SU-DHL-6 (cell line): ENCODE measurements around the gene CYSLTR1.
"Not testable (repeated sequence)": the region's sequence is repeated elsewhere in the genome, so short reads cannot be mapped to it uniquely, and the experiment has no call there.

Experiments used
- H2AFZ ChIP-seq: fragments of 200-600 bp; sonication (generic); 2 replicates; pipeline ENCODE4 v1.6.1; 2014; ENCODE audit warnings: low read depth, mild to moderate bottlenecking, moderate library complexity, mixed read lengths, antibody characterized with exemption, low read length; ENCODE audit not compliant: severe bottlenecking
- H3F3A ChIP-seq: fragments of 200-600 bp; shearing (Covaris generic); 2 replicates; pipeline ENCODE4 v1.6.0; 2016; ENCODE audit warnings: antibody characterized with exemption, mild to moderate bottlenecking; ENCODE audit not compliant: insufficient read depth
- H3K27ac ChIP-seq: fragments of 200-600 bp; sonication (generic); 2 replicates; pipeline ENCODE4 v1.5.1; 2016; ENCODE audit warnings: low read depth, mild to moderate bottlenecking, low read length, moderate library complexity, mixed read lengths
- H3K27me3 ChIP-seq: fragments of 200-600 bp; sonication (generic), shearing (Covaris generic); 2 replicates; pipeline ENCODE4 v1.6.0; 2014; ENCODE audit warnings: mild to moderate bottlenecking, low read length
- H3K36me3 ChIP-seq: fragments of 200-600 bp; sonication (generic); 2 replicates; pipeline ENCODE4 v1.6.1; 2014; ENCODE audit warnings: mild to moderate bottlenecking, low read length, mixed read lengths
- H3K4me2 ChIP-seq: fragments of 300-600, 200-600 bp; shearing (Covaris generic), sonication (generic); 2 replicates; pipeline ENCODE4 v1.6.0; 2014; ENCODE audit warnings: low read length, low read depth, mild to moderate bottlenecking; ENCODE audit not compliant: poor library complexity, severe bottlenecking
- H3K4me3 ChIP-seq: fragments of 200-600 bp; sonication (generic); 2 replicates; pipeline ENCODE4 v1.5.1; 2014; ENCODE audit warnings: antibody characterized with exemption, low read length, mild to moderate bottlenecking, mixed read lengths; ENCODE audit not compliant: insufficient read depth, poor library complexity, severe bottlenecking
- H3K79me2 ChIP-seq: fragments of 200-600 bp; sonication (generic); 2 replicates; pipeline ENCODE4 v1.6.1; 2014; ENCODE audit warnings: mild to moderate bottlenecking, low read length, moderate library complexity; ENCODE audit not compliant: insufficient read depth
- H3K9ac ChIP-seq: fragments of 200-600 bp; sonication (generic); 2 replicates; pipeline ENCODE4 v1.7.0; 2014; ENCODE audit warnings: mild to moderate bottlenecking, low read length
- H3K9me2 ChIP-seq: fragments of 200-600 bp; sonication (generic); replicated peaks from 2 replicates; pipeline ENCODE4 v1.6.1; 2014; ENCODE audit warnings: low read length; ENCODE audit not compliant: insufficient read depth
- H3K9me3 ChIP-seq: fragments of 200-600 bp; sonication (generic); 2 replicates; pipeline ENCODE4 v1.6.1; 2014; ENCODE audit warnings: low read length, mixed read lengths; ENCODE audit not compliant: insufficient read depth
- H4K20me1 ChIP-seq: fragments of 200-600 bp; sonication (generic); 2 replicates; pipeline ENCODE4 v1.6.1; 2014; ENCODE audit warnings: low read depth, mild to moderate bottlenecking, antibody characterized with exemption, low read length, moderate library complexity, mixed read lengths
- CTCF ChIP-seq: fragments of 200-600 bp; sonication (generic); IDR thresholded peaks from one replicate; pipeline ENCODE4 v1.5.1; 2017; ENCODE audit warnings: antibody characterized with exemption, mild to moderate bottlenecking, low read length, moderate library complexity; ENCODE audit not compliant: insufficient read depth, poor library complexity, severe bottlenecking
- EZH2phosphoT487 ChIP-seq: fragments of 200-600 bp; sonication (generic), shearing (Covaris generic); conservative IDR thresholded peaks from 2 replicates; pipeline ENCODE4 v1.6.1; 2018; ENCODE audit warnings: mild to moderate bottlenecking, antibody characterized with exemption, low read length, moderate library complexity, mixed read lengths

The CYSLTR1 gene

DNA sequence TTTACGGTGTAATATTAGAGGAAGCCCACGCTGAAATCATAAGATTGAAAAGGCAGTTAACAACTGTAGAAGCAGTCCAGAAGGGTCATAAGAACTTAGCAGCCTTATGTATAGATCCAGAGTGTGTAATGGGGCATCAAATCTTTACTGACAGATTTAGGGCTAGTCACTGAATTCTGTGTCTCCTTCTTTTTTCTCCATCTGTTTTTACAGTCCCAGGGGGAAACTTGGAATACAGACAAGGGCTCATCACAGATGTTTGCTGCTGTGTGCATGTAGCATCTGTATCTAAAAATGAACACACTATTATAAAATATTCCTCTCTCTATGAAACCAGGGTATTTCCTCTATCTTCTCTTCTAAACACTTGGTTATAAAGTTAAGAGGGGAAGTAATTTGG, 43.9 kb downstream of the CYSLTR1 start:
- H3K27ac ChIP-seq, result no peak overlapping the region
- H3K9ac ChIP-seq, result no peak overlapping the region
- no peak overlapping the region for H3K4me2 ChIP-seq
- no peaks in the 10 kb centered on the region for H3K36me3 ChIP-seq
- H3F3A ChIP-seq, result no peaks in the 10 kb centered on the region
- H3K4me3 ChIP-seq, result no peak overlapping the region
- H3K27me3 ChIP-seq, result no peaks in the 10 kb centered on the region
- H2AFZ ChIP-seq, result no peak overlapping the region
- TF ChIP-seq CTCF (no peak), EZH2phosphoT487 (no peak)
- H4K20me1 ChIP-seq, result no peaks in the 10 kb centered on the region
- no peaks in the 10 kb centered on the region for H3K79me2 ChIP-seq
- H3K9me3 ChIP-seq, result no peaks in the 10 kb centered on the region
- no peaks in the 10 kb centered on the region for H3K9me2 ChIP-seq

GRCh38 chrX:78237127-78237526, 90.3 kb downstream of the CYSLTR1 start:
- Histone ChIP-seq H3K9me2 (no peaks in the 10 kb centered on the region), H3K9me3 (no peaks in the 10 kb centered on the region), H2AFZ (no peak overlapping the region), H4K20me1 (no peaks in the 10 kb centered on the region), H3K27me3 (no peaks in the 10 kb centered on the region), H3K4me2 (no peak overlapping the region), H3K9ac (no peak overlapping the region), H3F3A (no peaks in the 10 kb centered on the region), H3K36me3 (no peaks in the 10 kb centered on the region), H3K79me2 (no peaks in the 10 kb centered on the region), H3K27ac (no peak overlapping the region), H3K4me3 (no peak overlapping the region)
- TF ChIP-seq CTCF (no peak), EZH2phosphoT487 (no peak)

GRCh38 chrX:78226047-78226446, 101.4 kb downstream of the CYSLTR1 start:
- H3K9me2 ChIP-seq, H3K27ac ChIP-seq, H3K36me3 ChIP-seq, H3F3A ChIP-seq, H3K79me2 ChIP-seq, H3K4me2 ChIP-seq, H3K4me3 ChIP-seq, H2AFZ ChIP-seq, H3K9ac ChIP-seq, H3K27me3 ChIP-seq, H3K9me3 ChIP-seq, H4K20me1 ChIP-seq: not testable (repeated sequence)
